Activated B cell treated with CpG ODN at 0.5 μM for 24 hours (primary cell): ENCODE data around the gene PKD1. TPM values are rescaled to one million over a fixed set of nuclear protein-coding genes. Genes with fewer than 3 reads are reported as not detected.

Experiments
- ATAC-seq: fragments of 200-7000 bp; cut with Tn5 transposase; one replicate; pipeline ENCODE4 v1.10.0; 2021; ENCODE audit warnings: low read depth, mild to moderate bottlenecking, moderate library complexity
- CTCF ChIA-PET: fragments of 350-600 bp; sonication (Branson Sonifier 250); formaldehyde crosslinking; loops from one replicate; lab custom pipeline; 2021; ENCODE audit warnings: antibody characterized with exemption; lab: Charles Lee
- POLR2A ChIA-PET: fragments of 350-600 bp; sonication (Branson Sonifier 250); formaldehyde crosslinking; loops from one replicate; lab custom pipeline; 2021; ENCODE audit warnings: antibody characterized with exemption; lab: Charles Lee
- DNase-seq: peaks from one replicate; pipeline ENCODE4 v3.0.0; 2022
- H3K27ac Mint-ChIP-seq: one replicate; pipeline ENCODE4 v1.8.0; 2020; ENCODE audit warnings: mixed read lengths
- H3K27me3 Mint-ChIP-seq: one replicate; pipeline ENCODE4 v1.8.0; 2021; ENCODE audit warnings: mixed read lengths
- H3K36me3 Mint-ChIP-seq: one replicate; pipeline ENCODE4 v1.8.0; 2021; ENCODE audit warnings: low read depth, mixed read lengths
- H3K4me1 Mint-ChIP-seq: one replicate; pipeline ENCODE4 v1.8.0; 2021; ENCODE audit warnings: mixed read lengths
- H3K4me3 Mint-ChIP-seq: one replicate; pipeline ENCODE4 v1.8.0; 2020; ENCODE audit warnings: mild to moderate bottlenecking, mixed read lengths
- H3K9me3 Mint-ChIP-seq: one replicate; pipeline ENCODE4 v1.8.0; 2020; ENCODE audit warnings: mixed read lengths
- CTCF ChIP-seq: fragments of 200-600 bp; IDR thresholded peaks from one replicate; pipeline ENCODE4 v1.8.0; 2022; ENCODE audit warnings: antibody characterized with exemption, mild to moderate bottlenecking
- intact Hi-C: fragments of 100-400 bp; cut with micrococcal nuclease; formaldehyde crosslinking; loops from one replicate; pipeline ENCODE4 v1.15.1; 2024
- total RNA-seq: library from RNA; stranded (reverse); gene quantifications from 2 replicates; pipeline ENCODE4 v1.2.3, GENCODE V29; 2022

Gene PKD1
- total RNA-seq, 1 donor from 2014 or later = 84.2 TPM

GRCh38 chr16:2081201-2082084, 54.3 kb downstream of the PKD1 start:
- intact Hi-C loops = no loop called here
- ChIA-PET POLR2A (no interaction called here), CTCF (no interaction called here)
- TF ChIP-seq CTCF = no peak
- Mint-ChIP-seq H3K36me3 (peaks cover 42% of the 10 kb centered on the region), H3K27me3 (no peaks in the 10 kb centered on the region), H3K9me3 (no peaks in the 10 kb centered on the region), H3K4me3 (no peak overlapping the region), H3K27ac (no peak overlapping the region), H3K4me1 (no peaks in the 10 kb centered on the region)
- DNase-seq = no peak
- ATAC-seq = no peak

GRCh38 chr16:2079991-2080390, 55.7 kb downstream of the PKD1 start:
- no peaks in the 10 kb centered on the region for H3K4me1 Mint-ChIP-seq
- no peaks in the 10 kb centered on the region for H3K27me3 Mint-ChIP-seq
- no peak for DNase-seq
- no peaks in the 10 kb centered on the region for H3K9me3 Mint-ChIP-seq
- intact Hi-C loops = no loop called here
- H3K36me3 Mint-ChIP-seq = peaks cover 44% of the 10 kb centered on the region
- no peak overlapping the region for H3K4me3 Mint-ChIP-seq
- TF ChIP-seq CTCF = no peak
- POLR2A ChIA-PET = no interaction called here
- CTCF ChIA-PET = no interaction called here
- H3K27ac Mint-ChIP-seq = no peak overlapping the region
- no peak for ATAC-seq

GRCh38 chr16:2079311-2079800, 56.3 kb downstream of the PKD1 start:
- H3K4me3 Mint-ChIP-seq = no peak overlapping the region
- H3K27ac Mint-ChIP-seq = no peak overlapping the region
- H3K36me3 Mint-ChIP-seq = peaks cover 47% of the 10 kb centered on the region
- no peak for TF ChIP-seq CTCF
- ChIA-PET CTCF (no interaction called here), POLR2A (no interaction called here)
- DNase-seq (no peak), ATAC-seq (no peak)
- H3K27me3 Mint-ChIP-seq = no peaks in the 10 kb centered on the region
- H3K4me1 Mint-ChIP-seq = no peaks in the 10 kb centered on the region
- no peaks in the 10 kb centered on the region for H3K9me3 Mint-ChIP-seq
- intact Hi-C loops = no loop called here

- no peak for TF ChIP-seq CTCF
- no peak overlapping the region for H3K4me3 Mint-ChIP-seq
- POLR2A ChIA-PET = no interaction called here
- DNase-seq (no peak), ATAC-seq (no peak)
- intact Hi-C loops = no loop called here
- CTCF ChIA-PET = no interaction called here
- H3K27ac Mint-ChIP-seq = no peak overlapping the region
- H3K4me1 Mint-ChIP-seq = no peaks in the 10 kb centered on the region
- H3K9me3 Mint-ChIP-seq = no peaks in the 10 kb centered on the region
- no peaks in the 10 kb centered on the region for H3K27me3 Mint-ChIP-seq
- H3K36me3 Mint-ChIP-seq = peaks cover 50% of the 10 kb centered on the region
Observed at GRCh38 chr16:2078691-2079090, 57.0 kb downstream of the PKD1 start.

- intact Hi-C loops = no loop called here
Observed at GRCh38 chr16:2078096-2078495, 57.6 kb downstream of the PKD1 start.

More at GRCh38 chr16:2078096-2078495, 57.6 kb downstream of the PKD1 start:
- ChIA-PET CTCF (no interaction called here), POLR2A (no interaction called here)
- H3K9me3 Mint-ChIP-seq = no peaks in the 10 kb centered on the region
- no peak overlapping the region for H3K4me3 Mint-ChIP-seq
- no peak for TF ChIP-seq CTCF
- DNase-seq (no peak), ATAC-seq (no peak)
- H3K4me1 Mint-ChIP-seq = no peaks in the 10 kb centered on the region
- no peak overlapping the region for H3K27ac Mint-ChIP-seq
- no peaks in the 10 kb centered on the region for H3K27me3 Mint-ChIP-seq
- peaks cover 53% of the 10 kb centered on the region for H3K36me3 Mint-ChIP-seq
